Neural progenitor cell (in vitro differentiated cells): ENCODE results near the gene IREB2. TPM values are rescaled to one million over a fixed set of nuclear protein-coding genes. Genes with fewer than 3 reads are reported as not detected.
A peak's percentile ranks its signal among the peaks of the same experiment; 100 is the strongest.

Experiments
- DNase-seq: peaks from one replicate; pipeline ENCODE4 v3.0.0-alpha.2; 2016; ENCODE audit warnings: low spot score
- H2AFZ ChIP-seq: fragments of 200-600 bp; sonication (generic); replicated peaks from 2 replicates; pipeline ENCODE4 v1.6.1; 2016; ENCODE audit warnings: antibody characterized with exemption
- H3F3A ChIP-seq: fragments of 200-600 bp; sonication (generic); 2 replicates; pipeline ENCODE4 v1.6.1; 2016; ENCODE audit warnings: antibody characterized with exemption, low read depth
- H3K27ac ChIP-seq: fragments of 200-600 bp; sonication (generic); 2 replicates; pipeline ENCODE4 v1.5.1; 2016; ENCODE audit warnings: mild to moderate bottlenecking
- H3K27me3 ChIP-seq: fragments of 200-600 bp; sonication (generic); 2 replicates; pipeline ENCODE4 v1.6.1; 2016; ENCODE audit warnings: mild to moderate bottlenecking, moderate library complexity
- H3K36me3 ChIP-seq: fragments of 200-600 bp; sonication (generic); 2 replicates; pipeline ENCODE4 v1.5.1; 2016
- H3K4me1 ChIP-seq: fragments of 200-600 bp; sonication (generic); 2 replicates; pipeline ENCODE4 v1.6.1; 2016; ENCODE audit warnings: mixed run types
- H3K4me2 ChIP-seq: fragments of 200-600 bp; sonication (generic); 2 replicates; pipeline ENCODE4 v1.6.1; 2016
- H3K4me3 ChIP-seq: fragments of 200-600 bp; sonication (generic); 2 replicates; pipeline ENCODE4 v1.5.1; 2016
- H3K79me2 ChIP-seq: fragments of 200-600 bp; sonication (generic); 2 replicates; pipeline ENCODE4 v1.6.1; 2016; ENCODE audit warnings: low read depth
- H3K9ac ChIP-seq: fragments of 200-600 bp; sonication (generic); 2 replicates; pipeline ENCODE4 v1.6.1; 2016
- H3K9me3 ChIP-seq: fragments of 200-600 bp; sonication (generic); 2 replicates; pipeline ENCODE4 v1.5.1; 2016; ENCODE audit warnings: low read depth
- H4K20me1 ChIP-seq: fragments of 200-600 bp; sonication (generic); 2 replicates; pipeline ENCODE4 v1.6.1; 2016; ENCODE audit warnings: low read depth
- H3K27ac Mint-ChIP-seq: 3 replicates; pipeline ENCODE4 v1.8.0; 2021; ENCODE audit warnings: mixed read lengths
- H3K27me3 Mint-ChIP-seq: 2 replicates; pipeline ENCODE4 v1.8.0; 2022; ENCODE audit warnings: low read depth, mild to moderate bottlenecking, inconsistent platforms, moderate library complexity, mixed read lengths; ENCODE audit not compliant: insufficient read depth
- H3K36me3 Mint-ChIP-seq: 3 replicates; pipeline ENCODE4 v1.8.0; 2021; ENCODE audit warnings: mixed read lengths
- H3K4me1 Mint-ChIP-seq: 3 replicates; pipeline ENCODE4 v1.8.0; 2021; ENCODE audit warnings: mixed read lengths
- H3K4me3 Mint-ChIP-seq: 3 replicates; pipeline ENCODE4 v1.8.0; 2021; ENCODE audit warnings: mild to moderate bottlenecking, moderate library complexity, mixed read lengths
- H3K9me3 Mint-ChIP-seq: 3 replicates; pipeline ENCODE4 v1.8.0; 2020; ENCODE audit warnings: mixed read lengths
- EZH2 ChIP-seq: fragments of 200-600 bp; sonication (generic); IDR thresholded peaks from 2 replicates; pipeline ENCODE4 v1.6.1; 2017; ENCODE audit warnings: antibody characterized with exemption, mild to moderate bottlenecking, moderate library complexity
- EZH2phosphoT487 ChIP-seq: fragments of 200-600 bp; sonication (generic); IDR thresholded peaks from 2 replicates; pipeline ENCODE4 v1.6.1; 2017; ENCODE audit warnings: antibody characterized with exemption
- total RNA-seq: library from RNA; depleted of rRNA; stranded (reverse); fragments of >200 nt; gene quantifications from 2 replicates; pipeline ENCODE4 v1.2.3, GENCODE V29; 2015; ENCODE audit warnings: low replicate concordance
- TF ChIP-seq, protein P1 (sequence below): fragments of 200-600 bp; sonication (generic); IDR thresholded peaks from 2 replicates; pipeline ENCODE4 v1.5.1; 2017; ENCODE audit warnings: antibody characterized with exemption, mild to moderate bottlenecking

IREB2 gene
- total RNA-seq, 1 donor from 2014 or later = 87.7 TPM

DNA sequence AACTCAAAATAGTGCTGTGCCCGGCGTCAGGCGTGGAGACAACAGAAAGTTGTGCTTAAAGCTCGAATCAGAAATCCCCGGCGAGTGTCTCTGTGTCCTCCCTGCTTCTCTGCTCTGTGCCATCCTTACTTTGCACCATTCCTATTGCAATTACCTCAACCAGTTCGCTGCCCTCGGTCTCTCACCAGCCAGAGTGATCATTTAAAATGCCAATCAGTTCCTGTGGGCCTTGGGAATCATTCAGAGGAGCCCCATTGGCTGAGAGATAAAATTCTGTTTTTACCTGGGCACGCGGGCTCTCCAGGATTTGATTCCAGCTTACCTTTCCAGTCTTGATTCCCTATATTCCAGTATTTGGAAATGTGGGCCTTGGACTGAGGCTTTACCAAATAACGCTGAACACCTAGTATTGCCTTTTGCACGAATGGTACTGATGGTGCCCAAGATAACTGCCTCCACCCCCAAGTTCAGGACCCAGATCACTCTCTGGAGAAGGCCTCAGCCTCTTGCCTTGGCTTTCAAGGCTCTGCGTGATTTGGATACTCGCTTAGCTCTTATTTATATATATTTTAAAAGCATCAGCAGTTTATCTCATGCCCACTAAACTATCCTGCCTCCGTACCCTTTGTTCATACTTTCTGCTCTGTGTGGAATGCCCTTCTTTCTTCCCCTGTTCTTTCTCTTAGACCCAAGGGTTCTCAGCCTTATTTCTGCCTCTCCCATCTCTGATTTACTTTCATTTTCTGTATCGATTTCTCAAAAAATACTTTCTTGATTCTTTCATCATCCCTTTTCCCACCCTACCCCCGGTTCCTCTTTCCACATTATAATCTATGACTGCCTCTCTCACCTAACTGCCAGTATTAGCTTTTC, 103.1 kb downstream of the IREB2 start:
- Histone ChIP-seq H3K27me3 (no peaks in the 10 kb centered on the region), H3F3A (peaks cover 6% of the 10 kb centered on the region), H3K9me3 (no peaks in the 10 kb centered on the region), H3K36me3 (peaks cover 29% of the 10 kb centered on the region), H2AFZ (peak overlapping the region; percentile 99), H4K20me1 (peaks cover 31% of the 10 kb centered on the region), H3K27ac (no peak overlapping the region), H3K4me2 (peak overlapping the region; percentile 85), H3K4me1 (peaks cover 11% of the 10 kb centered on the region), H3K79me2 (peaks cover 48% of the 10 kb centered on the region), H3K4me3 (peak overlapping the region; percentile 91), H3K9ac (peak overlapping the region; percentile 89)
- Mint-ChIP-seq H3K27me3 (no peaks in the 10 kb centered on the region), H3K4me3 (peak overlapping the region; percentile 100), H3K4me1 (peaks cover 14% of the 10 kb centered on the region), H3K36me3 (peaks cover 13% of the 10 kb centered on the region), H3K27ac (peak overlapping the region; percentile 94), H3K9me3 (no peaks in the 10 kb centered on the region)
- TF ChIP-seq EZH2 (no peak), EZH2phosphoT487 (no peak)
- TF ChIP-seq, protein P1, sequence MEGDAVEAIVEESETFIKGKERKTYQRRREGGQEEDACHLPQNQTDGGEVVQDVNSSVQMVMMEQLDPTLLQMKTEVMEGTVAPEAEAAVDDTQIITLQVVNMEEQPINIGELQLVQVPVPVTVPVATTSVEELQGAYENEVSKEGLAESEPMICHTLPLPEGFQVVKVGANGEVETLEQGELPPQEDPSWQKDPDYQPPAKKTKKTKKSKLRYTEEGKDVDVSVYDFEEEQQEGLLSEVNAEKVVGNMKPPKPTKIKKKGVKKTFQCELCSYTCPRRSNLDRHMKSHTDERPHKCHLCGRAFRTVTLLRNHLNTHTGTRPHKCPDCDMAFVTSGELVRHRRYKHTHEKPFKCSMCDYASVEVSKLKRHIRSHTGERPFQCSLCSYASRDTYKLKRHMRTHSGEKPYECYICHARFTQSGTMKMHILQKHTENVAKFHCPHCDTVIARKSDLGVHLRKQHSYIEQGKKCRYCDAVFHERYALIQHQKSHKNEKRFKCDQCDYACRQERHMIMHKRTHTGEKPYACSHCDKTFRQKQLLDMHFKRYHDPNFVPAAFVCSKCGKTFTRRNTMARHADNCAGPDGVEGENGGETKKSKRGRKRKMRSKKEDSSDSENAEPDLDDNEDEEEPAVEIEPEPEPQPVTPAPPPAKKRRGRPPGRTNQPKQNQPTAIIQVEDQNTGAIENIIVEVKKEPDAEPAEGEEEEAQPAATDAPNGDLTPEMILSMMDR = no peak
- DNase-seq = no peak

DNA sequence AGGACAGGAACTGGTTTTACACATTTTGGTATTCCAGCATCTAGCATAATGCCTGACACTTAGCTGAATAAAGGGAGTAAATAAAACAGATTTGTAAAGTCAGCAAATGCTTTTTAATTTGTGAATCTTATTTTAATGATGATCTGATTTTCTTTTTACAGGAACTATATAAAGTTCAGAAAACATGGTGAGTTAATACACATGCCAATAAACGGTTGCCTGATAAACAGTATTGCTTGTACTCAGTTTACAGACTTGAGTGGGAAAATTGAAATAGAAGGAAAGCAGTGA, 103.7 kb downstream of the IREB2 start:
- no peaks in the 10 kb centered on the region for H3K27me3 Mint-ChIP-seq
- peaks cover 6% of the 10 kb centered on the region for H3F3A ChIP-seq
- peaks cover 31% of the 10 kb centered on the region for H4K20me1 ChIP-seq
- peak overlapping the region; percentile 91 for H3K4me3 ChIP-seq
- H3K27me3 ChIP-seq = no peaks in the 10 kb centered on the region
- H3K4me1 Mint-ChIP-seq = peaks cover 14% of the 10 kb centered on the region
- H3K79me2 ChIP-seq = peaks cover 48% of the 10 kb centered on the region
- peak overlapping the region; percentile 100 for H3K4me3 Mint-ChIP-seq
- no peak overlapping the region for H3K27ac ChIP-seq
- DNase-seq = no peak
- H3K9me3 ChIP-seq = no peaks in the 10 kb centered on the region
- H3K9me3 Mint-ChIP-seq = no peaks in the 10 kb centered on the region
- peak overlapping the region; percentile 89 for H3K9ac ChIP-seq
- no peak for TF ChIP-seq EZH2phosphoT487
- TF ChIP-seq EZH2 = no peak
- TF ChIP-seq, protein P1 = no peak
- H3K27ac Mint-ChIP-seq = peak overlapping the region; percentile 43
- peak overlapping the region; percentile 85 for H3K4me2 ChIP-seq
- H3K4me1 ChIP-seq = peaks cover 11% of the 10 kb centered on the region
- H3K36me3 Mint-ChIP-seq = peaks cover 14% of the 10 kb centered on the region
- peaks cover 29% of the 10 kb centered on the region for H3K36me3 ChIP-seq
- no peak overlapping the region for H2AFZ ChIP-seq

DNA sequence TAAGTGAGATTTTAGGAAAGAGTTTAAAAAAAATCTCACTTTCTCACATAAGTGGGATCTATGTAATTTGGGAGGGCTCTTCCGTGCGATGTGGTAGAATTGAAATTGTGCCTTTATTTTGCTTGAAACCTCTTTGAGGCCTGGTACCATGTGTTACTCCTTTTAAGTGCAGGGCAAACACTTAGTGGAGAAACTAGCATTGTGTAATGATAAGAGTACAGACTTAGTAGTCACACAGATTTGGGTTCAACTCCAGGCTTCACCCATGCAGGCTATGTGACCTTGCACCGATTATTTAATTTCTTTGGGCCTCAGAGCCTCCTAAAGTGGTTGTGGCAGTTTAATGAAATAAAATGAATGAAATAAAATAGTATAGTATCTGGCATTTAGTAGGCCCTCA, 104.6 kb downstream of the IREB2 start:
- H3K27ac Mint-ChIP-seq = no peak overlapping the region

More for the DNA sequence above, 104.6 kb downstream of the IREB2 start:
- Mint-ChIP-seq H3K4me3 (peak overlapping the region; percentile 100), H3K4me1 (peaks cover 14% of the 10 kb centered on the region), H3K36me3 (peaks cover 19% of the 10 kb centered on the region), H3K9me3 (no peaks in the 10 kb centered on the region), H3K27me3 (no peaks in the 10 kb centered on the region)
- Histone ChIP-seq H3K4me3 (peak overlapping the region; percentile 91), H2AFZ (no peak overlapping the region), H4K20me1 (peaks cover 31% of the 10 kb centered on the region), H3K9ac (no peak overlapping the region), H3K4me2 (peak overlapping the region; percentile 85), H3K9me3 (no peaks in the 10 kb centered on the region), H3K27me3 (no peaks in the 10 kb centered on the region), H3K4me1 (peaks cover 11% of the 10 kb centered on the region), H3K79me2 (peaks cover 48% of the 10 kb centered on the region), H3F3A (peaks cover 6% of the 10 kb centered on the region), H3K36me3 (peaks cover 29% of the 10 kb centered on the region), H3K27ac (no peak overlapping the region)
- TF ChIP-seq, protein P1 = no peak
- no peak for TF ChIP-seq EZH2phosphoT487
- TF ChIP-seq EZH2 = no peak
- DNase-seq = no peak
